ENCODE measurements around the gene ZNF487. TPM values are rescaled to one million over a fixed set of nuclear protein-coding genes. Genes with fewer than 3 reads are reported as not detected.

The ZNF487 gene
- total and polyA plus RNA-seq, 2 of the 4 experiments (the other 2 are of a cell fraction), result 1.7 to 2.7 TPM

- ChIA-PET POLR2A (ENCODE audit: unreplicated experiment) (no interaction called here), CTCF (interaction anchor here (0.6 kb wide), 1 partner anchor 35 kb away, joined by 4 read pairs; no protein-coding TSS in a partner anchor)
- Histone ChIP-seq H4K20me1 (ENCODE audit: insufficient read depth, low read length) (no peaks in the 10 kb centered on the region), H3K4me2 (ENCODE audit: low read depth, low read length) (no peak overlapping the region), H3K9me3 (ENCODE audit: control insufficient read depth, insufficient read depth, low read length) (no peaks in the 10 kb centered on the region), H3K14ac (replicated peaks; ENCODE audit: low read depth, low read length) (no peak overlapping the region), H3K4me3 (ENCODE audit: insufficient read depth, low read depth, low read length) (no peak overlapping the region), H3K9me1 (ENCODE audit: insufficient read depth, low read length) (peaks cover 3% of the 10 kb centered on the region; the same call in 1 of the 2 replicates), H4K8ac (ENCODE audit: low read depth in 2 of 2, low read length in 2 of 2) (no peak overlapping the region), H2AK9ac (replicated peaks; ENCODE audit: low read depth, low read length, poor library complexity) (no peak overlapping the region), H3K27me3 (ENCODE audit: control insufficient read depth, insufficient read depth, low read length) (no peaks in the 10 kb centered on the region), H3K9ac (ENCODE audit: low read depth, low read length) (no peak overlapping the region), H4K5ac (ENCODE audit: low read depth, low read length) (no peak overlapping the region), H2AK5ac (ENCODE audit: low read depth, low read length) (no peak overlapping the region), H3K36me3 (ENCODE audit: control insufficient read depth, insufficient read depth, low read length) (no peaks in the 10 kb centered on the region), H3K4ac (ENCODE audit: low read depth, low read length) (no peak overlapping the region), H2AFZ (replicated peaks; ENCODE audit: low read length, poor library complexity) (no peak overlapping the region), H3K56ac (ENCODE audit: extremely low read depth, insufficient read depth, low read length) (no peak overlapping the region), H3K79me1 (ENCODE audit: low read depth in 1 of 2, low read length in 2 of 2) (peaks cover 0 to 11% of the 10 kb centered on the region in 2 experiments; a peak in 2 of 4 replicates), H3K18ac (ENCODE audit: low read depth, low read length) (no peak overlapping the region), H2BK5ac (ENCODE audit: low read depth, low read length, poor library complexity, severe bottlenecking) (no peak overlapping the region), H3K27ac (ENCODE audit: insufficient read depth, low read length) (no peak overlapping the region), H2BK15ac (ENCODE audit: low read depth, low read length) (no peak overlapping the region), H2BK20ac (ENCODE audit: low read depth, low read length) (no peak overlapping the region), H4K91ac (ENCODE audit: insufficient read depth, low read depth, low read length) (no peak overlapping the region), H3K23ac (ENCODE audit: low read depth, low read length) (no peak overlapping the region), H2BK120ac (ENCODE audit: low read depth, low read length) (no peak overlapping the region), H3K4me1 (ENCODE audit: control insufficient read depth, insufficient read depth, low read length) (peaks cover 4% of the 10 kb centered on the region; the same call in 1 of the 2 replicates)
- no peak for ATAC-seq (ENCODE audit: low read depth)
- dilution Hi-C loops (cut with HindIII; ENCODE audit: low sequenced_read_pairs, unreplicated experiment) (no loop called here), in situ Hi-C loops (cut with MboI; ENCODE audit: low sequenced_read_pairs) (no loop called here), intact Hi-C loops (cut with micrococcal nuclease) (no loop called here)
- BruUV-seq (replicated peaks), result no TSS peak
- 67% methylated on average over 1 of the region's 3 CpGs; no CpG with 5 or more reads in 1 of the 2 experiments for WGBS, 2 experiments (ENCODE audit: extremely low coverage in 2 of 2, insufficient read length in 1 of 2)
- no peak for DNase-seq
- TF ChIP-seq CTCF (conservative IDR thresholded peaks at IDR 0.05; ENCODE audit: low read depth, low read length), result no peak
- TF ChIP-seq ELK1 (IDR thresholded peaks at IDR 0.05; ENCODE audit: borderline replicate concordance, low read depth, low read length), result no peak
- no peak for TF ChIP-seq RCOR1 (IDR thresholded peaks at IDR 0.05; ENCODE audit: insufficient replicate concordance, low read length)
- TF ChIP-seq SMC3 (IDR thresholded peaks at IDR 0.05; ENCODE audit: low read depth, low read length), result no peak
- no peak for TF ChIP-seq MXI1 (IDR thresholded peaks at IDR 0.05; ENCODE audit: borderline replicate concordance, low read depth, low read length)
- no peak for TF ChIP-seq MAZ (IDR thresholded peaks at IDR 0.05; ENCODE audit: borderline replicate concordance, low read depth, low read length)
- TF ChIP-seq FOS (IDR thresholded peaks at IDR 0.05; ENCODE audit: low read depth, low read length), result no peak
- TF ChIP-seq MAFK (IDR thresholded peaks at IDR 0.05; ENCODE audit: low read depth, low read length), result no peak
- TF ChIP-seq USF2 (IDR thresholded peaks at IDR 0.05; ENCODE audit: low read depth, low read length), result no peak
- TF ChIP-seq POLR2A (IDR thresholded peaks at IDR 0.05; ENCODE audit: low read depth, low read length), result no peak
- TF ChIP-seq CHD1 (IDR thresholded peaks at IDR 0.05; ENCODE audit: low read depth, low read length), result no peak
- TF ChIP-seq RFX5 (IDR thresholded peaks at IDR 0.05; ENCODE audit: low read depth, low read length), result no peak
- no peak for TF ChIP-seq RAD21 (IDR thresholded peaks at IDR 0.05; ENCODE audit: low read length)
- TF ChIP-seq CEBPB (IDR thresholded peaks at IDR 0.05; ENCODE audit: low read depth, low read length), result no peak
- no peak for TF ChIP-seq NFE2L2 (IDR thresholded peaks at IDR 0.05; ENCODE audit: low read depth, low read length)
- TF ChIP-seq BHLHE40 (IDR thresholded peaks at IDR 0.05; ENCODE audit: low read depth, low read length), result no peak
Measured at GRCh38 chr10:43458227-43458626, 21.3 kb downstream of the ZNF487 start.

Data from IMR-90 (cell line).